WTC11 (cell line): ENCODE data around the gene GALNT4. TPM values are rescaled to one million over a fixed set of nuclear protein-coding genes. Genes with fewer than 3 reads are reported as not detected.

Experiments used
- CBFB ChIP-seq: sonication (generic); formaldehyde crosslinking; IDR thresholded peaks from 2 replicates; pipeline ENCODE4 v1.8.1; 2022; ENCODE audit warnings: mild to moderate bottlenecking, low read depth, missing genetic modification reagents
- CREM ChIP-seq: sonication (generic); formaldehyde crosslinking; IDR thresholded peaks from 2 replicates; pipeline ENCODE4 v1.8.1; 2022; ENCODE audit warnings: mild to moderate bottlenecking, missing genetic modification reagents, moderate library complexity
- CTCF ChIP-seq: fragments of 200-600 bp; IDR thresholded peaks from 2 replicates; pipeline ENCODE4 v1.8.0; 2022; ENCODE audit warnings: antibody characterized with exemption
- E2F4 ChIP-seq: sonication (generic); formaldehyde crosslinking; IDR thresholded peaks from 2 replicates; pipeline ENCODE4 v1.8.1; 2022; ENCODE audit warnings: low read depth, mild to moderate bottlenecking, moderate library complexity, missing genetic modification reagents, borderline replicate concordance
- FOXP1 ChIP-seq: sonication (generic); formaldehyde crosslinking; IDR thresholded peaks from 2 replicates; pipeline ENCODE4 v1.8.0; 2022; ENCODE audit warnings: missing genetic modification reagents, mild to moderate bottlenecking, moderate library complexity, borderline replicate concordance
- GABPB1 ChIP-seq: sonication (generic); formaldehyde crosslinking; IDR thresholded peaks from 2 replicates; pipeline ENCODE4 v1.8.1; 2023; ENCODE audit warnings: mild to moderate bottlenecking, missing genetic modification reagents
- HMGA2 ChIP-seq: fragments of 250-450 bp; sonication (Bioruptor Pico); IDR thresholded peaks from 2 replicates; pipeline ENCODE4 v1.4.0; 2021; ENCODE audit warnings: mild to moderate bottlenecking, moderate library complexity
- HMGXB4 ChIP-seq: sonication (generic); formaldehyde crosslinking; IDR thresholded peaks from 2 replicates; pipeline ENCODE4 v1.8.1; 2023; ENCODE audit warnings: mild to moderate bottlenecking, moderate library complexity, missing genetic modification reagents
- IRF1 ChIP-seq: sonication (generic); formaldehyde crosslinking; IDR thresholded peaks from 2 replicates; pipeline ENCODE4 v1.8.0; 2023; ENCODE audit warnings: missing genetic modification reagents
- KAT7 ChIP-seq: sonication (generic); formaldehyde crosslinking; IDR thresholded peaks from 2 replicates; pipeline ENCODE4 v1.8.1; 2023; ENCODE audit warnings: missing genetic modification reagents, mild to moderate bottlenecking, borderline replicate concordance
- MAX ChIP-seq: sonication (generic); formaldehyde crosslinking; IDR thresholded peaks from 2 replicates; pipeline ENCODE4 v1.8.0; 2022; ENCODE audit warnings: mild to moderate bottlenecking, missing genetic modification reagents
- MYBL2 ChIP-seq: sonication (generic); formaldehyde crosslinking; IDR thresholded peaks from 2 replicates; pipeline ENCODE4 v1.8.1; 2023; ENCODE audit warnings: mild to moderate bottlenecking, moderate library complexity, missing genetic modification reagents
- NFATC4 ChIP-seq: fragments of 250-450 bp; sonication (Bioruptor Pico); IDR thresholded peaks from 2 replicates; pipeline ENCODE4 v1.9.0; 2021; ENCODE audit warnings: mild to moderate bottlenecking
- NFYB ChIP-seq: sonication (generic); formaldehyde crosslinking; conservative IDR thresholded peaks from 2 replicates; pipeline ENCODE4 v1.8.0; 2022; ENCODE audit warnings: low read depth, missing genetic modification reagents
- NR2C2 ChIP-seq: sonication (generic); formaldehyde crosslinking; IDR thresholded peaks from 2 replicates; pipeline ENCODE4 v1.8.0; 2022; ENCODE audit warnings: mild to moderate bottlenecking, missing genetic modification reagents
- PRDM15 ChIP-seq: sonication (generic); formaldehyde crosslinking; IDR thresholded peaks from 2 replicates; pipeline ENCODE4 v1.8.0; 2022; ENCODE audit warnings: missing genetic modification reagents
- TEAD1 ChIP-seq: sonication (generic); formaldehyde crosslinking; IDR thresholded peaks from 2 replicates; pipeline ENCODE4 v1.8.0; 2022; ENCODE audit warnings: mild to moderate bottlenecking, missing genetic modification reagents
- ZBTB21 ChIP-seq: sonication (generic); formaldehyde crosslinking; IDR thresholded peaks from 2 replicates; pipeline ENCODE4 v1.8.1; 2023; ENCODE audit warnings: mild to moderate bottlenecking, missing genetic modification reagents, borderline replicate concordance
- ZNF219 ChIP-seq: sonication (generic); formaldehyde crosslinking; IDR thresholded peaks from 2 replicates; pipeline ENCODE4 v1.8.0; 2023; ENCODE audit warnings: missing genetic modification reagents, mild to moderate bottlenecking, borderline replicate concordance
- total RNA-seq: library from RNA; stranded (reverse); gene quantifications from 3 replicates; pipeline ENCODE4 v1.2.3, GENCODE V29; 2021

Gene GALNT4
- total RNA-seq, 1 experiment from 2014 or later, result 3.9 TPM

- TF ChIP-seq PRDM15 (CRISPR knock-in tag), result peak; percentile 91
- peak; percentile 20; the same call in 1 of the 2 replicates for TF ChIP-seq IRF1 (CRISPR knock-in tag)
- peak; percentile 69 for TF ChIP-seq MAX (CRISPR knock-in tag)
- TF ChIP-seq CBFB, result no peak
- TF ChIP-seq ZNF219, result no peak
- peak; percentile 84 for TF ChIP-seq FOXP1
- no peak for TF ChIP-seq NFATC4 (CRISPR knock-in tag)
- no peak for TF ChIP-seq E2F4
- 0 out of 2 replicates have a peak, but pooled peaks have one; percentile 37 for TF ChIP-seq GABPB1
- TF ChIP-seq TEAD1 (CRISPR knock-in tag), result peak; percentile 70
- TF ChIP-seq HMGXB4, result peak; percentile 62; the same call in 1 of the 2 replicates
- no peak for TF ChIP-seq KAT7
- peak; percentile 72; the same call in 1 of the 2 replicates for TF ChIP-seq MYBL2 (CRISPR knock-in tag)
- no peak for TF ChIP-seq CTCF
- peak; percentile 93 for TF ChIP-seq ZBTB21 (CRISPR knock-in tag)
- TF ChIP-seq CREM (CRISPR knock-in tag), result peak; percentile 72; the same call in 1 of the 2 replicates
- no peak for TF ChIP-seq HMGA2 (CRISPR knock-in tag)
- no peak for TF ChIP-seq NFYB (CRISPR knock-in tag)
- TF ChIP-seq NR2C2 (CRISPR knock-in tag), result no peak
Observed at GRCh38 chr12:89525824-89526770, 1.5 kb upstream of the GALNT4 start, which contains the start of gene POC1B (continued).
